Fibroblast of mammary gland (primary cell): ENCODE data around the gene LAMA3.

Experiments used
- DNase-seq: peaks from one replicate; pipeline ENCODE4 v3.0.0-alpha.2; 2010; ENCODE audit warnings: low read depth
- H3K4me3 ChIP-seq: 2 replicates; pipeline ENCODE4 v1.5.1; 2011; ENCODE audit warnings: low read depth, mild to moderate bottlenecking, low read length, moderate library complexity; ENCODE audit not compliant: control insufficient read depth
- TF ChIP-seq, protein P1 (sequence below): conservative IDR thresholded peaks from 2 replicates; pipeline ENCODE4 v1.5.1; 2011; ENCODE audit warnings: low read depth, low read length, inconsistent platforms; ENCODE audit not compliant: control insufficient read depth, insufficient read depth

LAMA3 gene

DNA sequence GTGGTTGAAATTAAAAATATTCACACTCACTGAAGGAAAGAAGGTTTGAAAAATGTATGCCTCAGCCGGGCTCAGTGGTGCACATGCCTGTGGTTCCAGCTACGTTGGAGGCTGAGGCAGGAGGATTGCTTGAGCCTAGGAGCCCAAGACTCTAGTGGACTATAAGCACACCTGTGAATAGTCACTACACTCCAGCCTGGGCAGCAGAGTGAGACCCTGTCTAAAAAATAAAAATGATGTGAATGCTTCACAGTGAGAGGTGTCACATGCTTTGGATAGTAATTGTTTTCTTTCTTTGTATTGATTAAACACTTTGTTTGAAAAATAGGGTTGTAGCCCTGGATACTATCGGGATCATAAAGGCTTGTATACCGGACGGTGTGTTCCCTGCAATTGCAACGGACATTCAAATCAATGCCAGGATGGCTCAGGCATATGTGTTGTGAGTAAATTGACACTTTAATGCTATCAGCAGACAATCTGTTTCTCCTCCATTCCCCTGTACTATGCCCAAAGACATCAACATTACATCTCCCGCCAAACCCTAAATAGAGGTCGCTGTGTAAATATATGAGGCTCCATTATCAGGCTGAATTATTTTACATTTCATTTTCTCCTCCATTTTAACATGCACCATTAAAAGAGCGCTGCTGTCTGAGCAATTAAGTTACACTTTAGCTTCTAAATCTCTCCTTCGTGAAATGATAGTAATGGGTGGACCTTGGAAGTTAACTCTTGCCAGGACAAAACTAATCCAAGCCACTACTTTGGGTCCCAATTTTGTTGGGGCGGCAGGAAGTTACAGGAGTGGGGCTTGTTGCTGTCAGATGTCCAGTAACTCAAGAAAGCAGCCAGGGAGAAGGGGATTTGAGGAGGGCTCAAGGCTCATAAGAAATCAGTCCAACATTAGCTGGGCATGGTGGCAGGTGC is 187.0 kb downstream of the LAMA3 start:
- no peak overlapping the region for H3K4me3 ChIP-seq
- no peak for DNase-seq
- TF ChIP-seq, protein P1, sequence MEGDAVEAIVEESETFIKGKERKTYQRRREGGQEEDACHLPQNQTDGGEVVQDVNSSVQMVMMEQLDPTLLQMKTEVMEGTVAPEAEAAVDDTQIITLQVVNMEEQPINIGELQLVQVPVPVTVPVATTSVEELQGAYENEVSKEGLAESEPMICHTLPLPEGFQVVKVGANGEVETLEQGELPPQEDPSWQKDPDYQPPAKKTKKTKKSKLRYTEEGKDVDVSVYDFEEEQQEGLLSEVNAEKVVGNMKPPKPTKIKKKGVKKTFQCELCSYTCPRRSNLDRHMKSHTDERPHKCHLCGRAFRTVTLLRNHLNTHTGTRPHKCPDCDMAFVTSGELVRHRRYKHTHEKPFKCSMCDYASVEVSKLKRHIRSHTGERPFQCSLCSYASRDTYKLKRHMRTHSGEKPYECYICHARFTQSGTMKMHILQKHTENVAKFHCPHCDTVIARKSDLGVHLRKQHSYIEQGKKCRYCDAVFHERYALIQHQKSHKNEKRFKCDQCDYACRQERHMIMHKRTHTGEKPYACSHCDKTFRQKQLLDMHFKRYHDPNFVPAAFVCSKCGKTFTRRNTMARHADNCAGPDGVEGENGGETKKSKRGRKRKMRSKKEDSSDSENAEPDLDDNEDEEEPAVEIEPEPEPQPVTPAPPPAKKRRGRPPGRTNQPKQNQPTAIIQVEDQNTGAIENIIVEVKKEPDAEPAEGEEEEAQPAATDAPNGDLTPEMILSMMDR, result no peak

DNA sequence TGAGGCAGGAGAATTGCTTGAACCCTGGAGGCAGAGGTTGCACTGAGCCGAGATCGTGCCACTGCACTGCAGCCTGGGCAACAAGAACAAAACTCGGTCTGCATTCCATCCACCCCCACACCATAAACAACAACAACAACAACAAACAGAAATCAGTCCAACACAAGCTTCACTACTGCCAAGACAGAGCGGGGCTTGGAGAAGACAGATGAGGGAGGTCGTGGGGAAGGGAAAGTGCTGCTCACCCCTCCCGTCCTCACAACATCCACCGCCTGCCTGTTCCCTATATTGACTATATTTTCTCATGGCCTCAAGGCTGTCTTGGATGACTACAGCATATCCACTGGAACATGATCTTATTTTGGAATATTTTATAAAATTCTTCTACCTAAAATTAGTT is 187.7 kb downstream of the LAMA3 start:
- no peak for DNase-seq
- no peak overlapping the region for H3K4me3 ChIP-seq
- TF ChIP-seq, protein P1, result no peak

GRCh38 chr18:23877371-23877770 is 188.1 kb downstream of the LAMA3 start:
- DNase-seq, result no peak
- TF ChIP-seq, protein P1, result no peak
- H3K4me3 ChIP-seq, result no peak overlapping the region

GRCh38 chr18:23878336-23878900 is 189.2 kb downstream of the LAMA3 start:
- no peak for DNase-seq
- H3K4me3 ChIP-seq, result no peak overlapping the region
- TF ChIP-seq, protein P1, result no peak

DNA sequence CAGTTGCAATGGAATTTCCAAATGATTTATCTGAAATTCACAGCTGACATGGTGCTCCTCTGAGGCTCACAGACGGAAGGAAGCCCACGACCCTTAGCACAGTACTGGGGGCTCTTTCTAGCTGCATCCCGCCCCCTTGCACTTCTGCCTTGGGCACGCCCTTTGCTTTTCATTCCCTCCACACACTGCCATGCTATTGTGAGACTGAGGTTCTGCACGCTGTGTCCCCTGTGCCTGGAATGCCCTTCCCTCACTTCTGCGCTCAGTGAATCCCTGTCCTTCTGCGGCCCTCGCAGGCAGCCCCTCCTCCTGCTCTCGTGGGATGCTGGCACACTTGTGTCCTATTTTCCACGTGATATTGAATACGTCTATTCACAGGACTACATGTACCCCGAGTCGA is 189.9 kb downstream of the LAMA3 start:
- TF ChIP-seq, protein P1, result no peak
- no peak overlapping the region for H3K4me3 ChIP-seq
- no peak for DNase-seq

- TF ChIP-seq, protein P1, result no peak
- H3K4me3 ChIP-seq, result no peak overlapping the region
- no peak for DNase-seq
Observed at GRCh38 chr18:23879544-23879943, 190.3 kb downstream of the LAMA3 start.
